Suprapubic skin (tissue), 3 donors: ENCODE measurements around the gene E2F1.
A peak's percentile ranks its signal among the peaks of the same experiment; 100 is the strongest.

Source experiments
- CTCF ChIP-seq, 2 donors: fragments of 200-600 bp in 1 of 2; fragments of 450-650 bp in 1 of 2; sonication (generic) in 1 of 2; IDR thresholded peaks; one replicate each; pipeline ENCODE4 v1.5.1; 2016 to 2019; ENCODE audit warnings: antibody characterized with exemption in 2 of 2, mild to moderate bottlenecking in 1 of 2, moderate library complexity in 1 of 2
- EP300 ChIP-seq: sonication (generic); formaldehyde crosslinking; IDR thresholded peaks from one replicate; pipeline ENCODE4 v1.6.1; 2017; ENCODE audit warnings: antibody characterized with exemption

- TF ChIP-seq EP300 = no peak
- peak in 1 of 2 donors; percentile 63 for TF ChIP-seq CTCF (IDR thresholded peaks at IDR 0.05)
These were observed at the start of gene E2F1 for GRCh38 chr20:33686100-33686983.
